ENCODE data around the gene NDUFAF8. TPM values are rescaled to one million over a fixed set of nuclear protein-coding genes. Genes with fewer than 3 reads are reported as not detected.

NDUFAF8 gene
- total RNA-seq, 1 experiment from 2014 or later: 102 TPM

DNA sequence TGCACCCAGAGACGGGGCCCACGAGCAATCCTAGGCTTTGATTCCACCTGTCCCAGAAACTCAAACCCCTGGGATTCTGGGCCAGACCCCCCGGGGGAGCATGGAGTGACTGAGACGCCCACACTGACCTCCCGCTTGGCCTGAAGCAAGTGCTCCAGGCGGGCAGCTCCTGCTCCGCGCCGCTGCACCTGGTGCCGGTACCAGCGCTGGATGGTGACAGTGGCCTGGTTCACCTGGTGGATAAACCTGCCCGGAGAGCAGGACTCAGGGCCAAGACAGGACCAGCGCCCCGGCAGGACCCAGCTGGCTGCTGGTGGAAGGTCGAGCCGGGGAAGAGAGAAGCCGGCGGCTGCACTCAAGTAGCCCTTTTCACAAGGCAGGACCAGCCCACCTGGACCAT is 38.9 kb upstream of the NDUFAF8 start:
- ATAC-seq (no peak), DNase-seq (ENCODE audit: low read depth, low spot score) (no peak)
- no peak overlapping the region for H2AFZ ChIP-seq (ENCODE audit: low read depth, low read length, poor library complexity, severe bottlenecking)
- no TSS peak for BruUV-seq (replicated peaks)
- no peaks in the 10 kb centered on the region for H3K9me2 ChIP-seq (ENCODE audit: insufficient read depth)
- no peaks in the 10 kb centered on the region for H3K27me3 ChIP-seq (ENCODE audit: insufficient read depth, low read length)
- intact Hi-C loops (cut with micrococcal nuclease): loop anchor here (1.0 kb wide), 1 partner anchor 58 kb away; no protein-coding TSS in a partner anchor
- ChIA-PET RAD21 (ENCODE audit: low non-redundant PET in 1 of 2, low total read pairs in 2 of 2, uncharacterized antibody in 2 of 2, unreplicated experiment in 2 of 2) (no interaction called here), POLR2A (interaction anchor here (1.3 kb wide), 1 partner anchor 23 kb away, joined by 5 read pairs; the partner anchor contains the start of gene CEP131), CTCF (interaction anchor here (0.6 to 2.2 kb wide), 4 partner anchors 23 to 1498 kb away, joined by 3 to 6 read pairs (median 5); partner anchors contain the start of genes CEP131 and RAB40B)
- no peak overlapping the region; the same call in 1 of the 2 replicates for H3K27ac ChIP-seq (ENCODE audit: low read depth, low read length)
- no peak overlapping the region for H3K4me3 ChIP-seq (replicated peaks in 1 of 2; ENCODE audit: low read depth in 1 of 2, low read length in 2 of 2)
- no peak overlapping the region for H3K4me2 ChIP-seq (ENCODE audit: low read length)
- H3K9me3 ChIP-seq (ENCODE audit: control insufficient read depth in 1 of 2, insufficient read depth in 1 of 2, low read depth in 1 of 2, low read length in 2 of 2): no peaks in the 10 kb centered on the region
- peaks cover 0 to 8% of the 10 kb centered on the region in 2 experiments for H3K36me3 ChIP-seq (ENCODE audit: control insufficient read depth in 1 of 2, insufficient read depth in 2 of 2, low read length in 2 of 2)
- H3K79me2 ChIP-seq (ENCODE audit: insufficient read depth, low read length): no peaks in the 10 kb centered on the region
- H3K9ac ChIP-seq (ENCODE audit: low read length): no peak overlapping the region
- TF ChIP-seq FOSL1 (IDR thresholded peaks at IDR 0.05; ENCODE audit: low read depth): no peak
- TF ChIP-seq ZNF274 (IDR thresholded peaks at IDR 0.05; ENCODE audit: low read depth, low read length): no peak
- TF ChIP-seq, protein P1, sequence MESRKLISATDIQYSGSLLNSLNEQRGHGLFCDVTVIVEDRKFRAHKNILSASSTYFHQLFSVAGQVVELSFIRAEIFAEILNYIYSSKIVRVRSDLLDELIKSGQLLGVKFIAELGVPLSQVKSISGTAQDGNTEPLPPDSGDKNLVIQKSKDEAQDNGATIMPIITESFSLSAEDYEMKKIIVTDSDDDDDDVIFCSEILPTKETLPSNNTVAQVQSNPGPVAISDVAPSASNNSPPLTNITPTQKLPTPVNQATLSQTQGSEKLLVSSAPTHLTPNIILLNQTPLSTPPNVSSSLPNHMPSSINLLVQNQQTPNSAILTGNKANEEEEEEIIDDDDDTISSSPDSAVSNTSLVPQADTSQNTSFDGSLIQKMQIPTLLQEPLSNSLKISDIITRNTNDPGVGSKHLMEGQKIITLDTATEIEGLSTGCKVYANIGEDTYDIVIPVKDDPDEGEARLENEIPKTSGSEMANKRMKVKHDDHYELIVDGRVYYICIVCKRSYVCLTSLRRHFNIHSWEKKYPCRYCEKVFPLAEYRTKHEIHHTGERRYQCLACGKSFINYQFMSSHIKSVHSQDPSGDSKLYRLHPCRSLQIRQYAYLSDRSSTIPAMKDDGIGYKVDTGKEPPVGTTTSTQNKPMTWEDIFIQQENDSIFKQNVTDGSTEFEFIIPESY (IDR thresholded peaks at IDR 0.05; ENCODE audit: extremely low read depth, insufficient replicate concordance, low read length): no peak
- TF ChIP-seq, protein P2, sequence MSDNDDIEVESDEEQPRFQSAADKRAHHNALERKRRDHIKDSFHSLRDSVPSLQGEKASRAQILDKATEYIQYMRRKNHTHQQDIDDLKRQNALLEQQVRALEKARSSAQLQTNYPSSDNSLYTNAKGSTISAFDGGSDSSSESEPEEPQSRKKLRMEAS (IDR thresholded peaks at IDR 0.05): no peak
- TF ChIP-seq, protein P3, sequence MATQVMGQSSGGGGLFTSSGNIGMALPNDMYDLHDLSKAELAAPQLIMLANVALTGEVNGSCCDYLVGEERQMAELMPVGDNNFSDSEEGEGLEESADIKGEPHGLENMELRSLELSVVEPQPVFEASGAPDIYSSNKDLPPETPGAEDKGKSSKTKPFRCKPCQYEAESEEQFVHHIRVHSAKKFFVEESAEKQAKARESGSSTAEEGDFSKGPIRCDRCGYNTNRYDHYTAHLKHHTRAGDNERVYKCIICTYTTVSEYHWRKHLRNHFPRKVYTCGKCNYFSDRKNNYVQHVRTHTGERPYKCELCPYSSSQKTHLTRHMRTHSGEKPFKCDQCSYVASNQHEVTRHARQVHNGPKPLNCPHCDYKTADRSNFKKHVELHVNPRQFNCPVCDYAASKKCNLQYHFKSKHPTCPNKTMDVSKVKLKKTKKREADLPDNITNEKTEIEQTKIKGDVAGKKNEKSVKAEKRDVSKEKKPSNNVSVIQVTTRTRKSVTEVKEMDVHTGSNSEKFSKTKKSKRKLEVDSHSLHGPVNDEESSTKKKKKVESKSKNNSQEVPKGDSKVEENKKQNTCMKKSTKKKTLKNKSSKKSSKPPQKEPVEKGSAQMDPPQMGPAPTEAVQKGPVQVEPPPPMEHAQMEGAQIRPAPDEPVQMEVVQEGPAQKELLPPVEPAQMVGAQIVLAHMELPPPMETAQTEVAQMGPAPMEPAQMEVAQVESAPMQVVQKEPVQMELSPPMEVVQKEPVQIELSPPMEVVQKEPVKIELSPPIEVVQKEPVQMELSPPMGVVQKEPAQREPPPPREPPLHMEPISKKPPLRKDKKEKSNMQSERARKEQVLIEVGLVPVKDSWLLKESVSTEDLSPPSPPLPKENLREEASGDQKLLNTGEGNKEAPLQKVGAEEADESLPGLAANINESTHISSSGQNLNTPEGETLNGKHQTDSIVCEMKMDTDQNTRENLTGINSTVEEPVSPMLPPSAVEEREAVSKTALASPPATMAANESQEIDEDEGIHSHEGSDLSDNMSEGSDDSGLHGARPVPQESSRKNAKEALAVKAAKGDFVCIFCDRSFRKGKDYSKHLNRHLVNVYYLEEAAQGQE (IDR thresholded peaks at IDR 0.05; ENCODE audit: low read depth): no peak
- TF ChIP-seq POLR2A (IDR thresholded peaks at IDR 0.05; ENCODE audit: borderline replicate concordance, extremely low read depth, insufficient read depth, insufficient read length): no peak
- TF ChIP-seq YY1 (IDR thresholded peaks at IDR 0.05; ENCODE audit: extremely low read depth, insufficient replicate concordance, low read depth, low read length): no peak
- TF ChIP-seq ELF1 (IDR thresholded peaks at IDR 0.05; ENCODE audit: borderline replicate concordance, low read depth): no peak
- TF ChIP-seq ZFX (IDR thresholded peaks at IDR 0.05): no peak
- no peak for TF ChIP-seq EZH2phosphoT487 (IDR thresholded peaks at IDR 0.05; ENCODE audit: borderline replicate concordance)
- TF ChIP-seq EZH2 (IDR thresholded peaks at IDR 0.05): no peak
- TF ChIP-seq CBX3 (IDR thresholded peaks at IDR 0.05; ENCODE audit: low read depth): no peak
- TF ChIP-seq TCF7L2 (IDR thresholded peaks at IDR 0.05; ENCODE audit: borderline replicate concordance, extremely low read depth, insufficient read depth, insufficient read length): no peak
- TF ChIP-seq CEBPB (IDR thresholded peaks at IDR 0.05; ENCODE audit: low read depth): no peak
- TF ChIP-seq, protein P4, sequence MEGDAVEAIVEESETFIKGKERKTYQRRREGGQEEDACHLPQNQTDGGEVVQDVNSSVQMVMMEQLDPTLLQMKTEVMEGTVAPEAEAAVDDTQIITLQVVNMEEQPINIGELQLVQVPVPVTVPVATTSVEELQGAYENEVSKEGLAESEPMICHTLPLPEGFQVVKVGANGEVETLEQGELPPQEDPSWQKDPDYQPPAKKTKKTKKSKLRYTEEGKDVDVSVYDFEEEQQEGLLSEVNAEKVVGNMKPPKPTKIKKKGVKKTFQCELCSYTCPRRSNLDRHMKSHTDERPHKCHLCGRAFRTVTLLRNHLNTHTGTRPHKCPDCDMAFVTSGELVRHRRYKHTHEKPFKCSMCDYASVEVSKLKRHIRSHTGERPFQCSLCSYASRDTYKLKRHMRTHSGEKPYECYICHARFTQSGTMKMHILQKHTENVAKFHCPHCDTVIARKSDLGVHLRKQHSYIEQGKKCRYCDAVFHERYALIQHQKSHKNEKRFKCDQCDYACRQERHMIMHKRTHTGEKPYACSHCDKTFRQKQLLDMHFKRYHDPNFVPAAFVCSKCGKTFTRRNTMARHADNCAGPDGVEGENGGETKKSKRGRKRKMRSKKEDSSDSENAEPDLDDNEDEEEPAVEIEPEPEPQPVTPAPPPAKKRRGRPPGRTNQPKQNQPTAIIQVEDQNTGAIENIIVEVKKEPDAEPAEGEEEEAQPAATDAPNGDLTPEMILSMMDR (IDR thresholded peaks at IDR 0.05 in 2 of 3, conservative IDR thresholded peaks at IDR 0.05 in 1 of 3; ENCODE audit: borderline replicate concordance in 1 of 3, insufficient read depth in 1 of 3, low read depth in 2 of 3, low read length in 2 of 3): no peak
- TF ChIP-seq SP1 (IDR thresholded peaks at IDR 0.05; ENCODE audit: low read depth): no peak
- no peak for TF ChIP-seq RAD21 (IDR thresholded peaks at IDR 0.05; ENCODE audit: low read depth)
- no peak for TF ChIP-seq EGR1 (IDR thresholded peaks at IDR 0.05; ENCODE audit: low read depth)
- no peaks in the 10 kb centered on the region for H4K20me1 ChIP-seq (ENCODE audit: insufficient read depth)
- H3K4me1 ChIP-seq (ENCODE audit: control insufficient read depth in 1 of 2, insufficient read depth in 2 of 2, low read length in 2 of 2): peaks cover 0 to 8% of the 10 kb centered on the region in 2 experiments; a peak in 1 of 4 replicates

All from HCT116 (cell line).